HCT116 (cell line): ENCODE results near the gene DYNC2H1.

Experiments
- CTCF ChIP-seq, 3 experiments: fragments of 200-600 bp in 1 of 3; sonication (generic) in 1 of 3; IDR thresholded peaks in 2 of 3; conservative IDR thresholded peaks in 1 of 3; 2 replicates each; pipeline ENCODE4 v1.5.1; 2012 to 2017; ENCODE audit warnings: low read depth in 2 of 3, low read length in 2 of 3, antibody characterized with exemption in 1 of 3, borderline replicate concordance in 1 of 3, control low read depth in 1 of 3, mild to moderate bottlenecking in 1 of 3, mixed read lengths in 1 of 3, mixed run types in 1 of 3, moderate library complexity in 1 of 3; ENCODE audit not compliant: insufficient read depth in 1 of 3
- EZH2 ChIP-seq: fragments of 200-600 bp; sonication (generic); IDR thresholded peaks from 2 replicates; pipeline ENCODE4 v1.6.1; 2017; ENCODE audit warnings: antibody characterized with exemption, mixed run types
- EZH2phosphoT487 ChIP-seq: fragments of 200-600 bp; IDR thresholded peaks from 2 replicates; pipeline ENCODE4 v1.6.1; 2018; ENCODE audit warnings: antibody characterized with exemption, borderline replicate concordance
- POLR2A ChIP-seq: IDR thresholded peaks from 2 replicates; pipeline ENCODE4 v1.7.0; 2011; ENCODE audit warnings: borderline replicate concordance; ENCODE audit not compliant: insufficient read depth, insufficient read length; ENCODE audit errors: extremely low read depth
- POLR2AphosphoS5 ChIP-seq: IDR thresholded peaks from 2 replicates; pipeline ENCODE4 v1.6.1; 2011; ENCODE audit warnings: mild to moderate bottlenecking, low read depth, low read length, moderate library complexity
- RAD21 ChIP-seq: IDR thresholded peaks from 2 replicates; pipeline ENCODE4 v1.6.1; 2012; ENCODE audit warnings: low read depth, mild to moderate bottlenecking
- REST ChIP-seq: IDR thresholded peaks from 2 replicates; pipeline ENCODE4 v1.6.1; 2012; ENCODE audit warnings: low read depth
- SIN3A ChIP-seq: IDR thresholded peaks from 2 replicates; pipeline ENCODE4 v1.6.1; 2012; ENCODE audit warnings: low read depth
- SRF ChIP-seq: IDR thresholded peaks from 2 replicates; pipeline ENCODE4 v1.6.1; 2012; ENCODE audit warnings: low read depth
- YY1 ChIP-seq: IDR thresholded peaks from 2 replicates; pipeline ENCODE4 v1.6.1; 2011; ENCODE audit warnings: low read length, low read depth, moderate library complexity, mild to moderate bottlenecking; ENCODE audit not compliant: insufficient replicate concordance; ENCODE audit errors: extremely low read depth
- ZBTB33 ChIP-seq: IDR thresholded peaks from 2 replicates; pipeline ENCODE4 v1.6.1; 2011; ENCODE audit warnings: mild to moderate bottlenecking, low read length, moderate library complexity; ENCODE audit not compliant: insufficient replicate concordance; ENCODE audit errors: extremely low read depth

DNA sequence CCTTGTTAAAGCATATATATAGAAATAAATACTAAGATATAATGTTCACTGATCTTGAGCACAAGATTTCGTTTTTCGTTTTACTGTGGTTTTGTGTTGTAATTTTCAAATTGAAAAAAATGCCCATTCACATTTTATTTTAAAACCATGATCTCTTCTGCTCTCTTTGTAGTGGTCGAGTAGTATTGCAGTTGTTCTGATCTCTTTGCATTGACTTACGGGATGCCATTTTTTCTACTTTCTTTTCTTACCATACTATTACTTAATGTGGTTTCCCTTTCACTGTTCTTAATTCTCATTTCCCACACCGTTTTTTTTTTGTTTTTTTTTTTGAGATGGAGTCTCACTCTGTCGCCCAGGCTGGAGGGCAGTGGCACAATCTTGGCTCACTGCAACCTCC, 289.6 kb downstream of the DYNC2H1 start:
- TF ChIP-seq CTCF (IDR thresholded peaks at IDR 0.05 in 2 of 3, conservative IDR thresholded peaks at IDR 0.05 in 1 of 3; ENCODE audit: borderline replicate concordance in 1 of 3, insufficient read depth in 1 of 3, low read depth in 2 of 3, low read length in 2 of 3) (no peak), POLR2AphosphoS5 (no peak), POLR2A (no peak), RAD21 (no peak), ZBTB33 (no peak), REST (no peak), SRF (no peak), SIN3A (no peak), YY1 (no peak), EZH2phosphoT487 (no peak), EZH2 (no peak)
